HepG2 (cell line): Measurements from ENCODE around the gene SMIM1. TPM values are rescaled to one million over a fixed set of nuclear protein-coding genes. Genes with fewer than 3 reads are reported as not detected.

Experiments used
- AKNA ChIP-seq: sonication (generic); formaldehyde crosslinking; IDR thresholded peaks from 2 replicates; pipeline ENCODE4 v1.4.0; 2020; ENCODE audit warnings: missing genetic modification reagents, borderline replicate concordance
- EZH2 ChIP-seq: conservative IDR thresholded peaks from 2 replicates; pipeline ENCODE4 v1.6.1; 2012; ENCODE audit warnings: mild to moderate bottlenecking, low read depth, low read length, moderate library complexity
- IKZF4 ChIP-seq: sonication (generic); formaldehyde crosslinking; IDR thresholded peaks from 2 replicates; pipeline ENCODE4 v1.5.1; 2020; ENCODE audit warnings: borderline replicate concordance, mild to moderate bottlenecking, low read depth, missing genetic modification reagents; ENCODE audit errors: not compliant biosample characterization
- POLR2G ChIP-seq: fragments of 200-400 bp; formaldehyde crosslinking; IDR thresholded peaks from 2 replicates; pipeline ENCODE4 v1.6.1; 2018; ENCODE audit warnings: mild to moderate bottlenecking, low read depth, low read length, moderate library complexity
- SNRNP70 ChIP-seq: fragments of 200-400 bp; formaldehyde crosslinking; IDR thresholded peaks from 2 replicates; pipeline ENCODE4 v1.6.1; 2017; ENCODE audit warnings: mild to moderate bottlenecking, low read depth, low read length, moderate library complexity
- YY1 ChIP-seq: IDR thresholded peaks from 2 replicates; pipeline ENCODE4 v1.6.1; 2011; ENCODE audit warnings: low read length, low read depth, moderate library complexity, mild to moderate bottlenecking; ENCODE audit not compliant: insufficient read depth, insufficient replicate concordance
- ZSCAN9 ChIP-seq: IDR thresholded peaks from 2 replicates; pipeline ENCODE4 v1.6.1; 2016; ENCODE audit warnings: borderline replicate concordance
- polyA plus RNA-seq, 8 experiments: library from polyadenylated mRNA; depleted of rRNA in 3 of 8; stranded (reverse) in 7 of 8; unstranded in 1 of 8; fragments of >200 nt; fragmentation: Illumina TruSeq in 4 of 8; extraction: Trizol in 4 of 8; gene quantifications; 2 replicates each; pipeline versions ENCODE4 v1.2.1 to v1.2.3, GENCODE V29; 2011 to 2016; ENCODE audit warnings: low read depth in 4 of 8, missing spikeins in 1 of 8, mixed read lengths in 1 of 8; ENCODE audit not compliant: insufficient read depth in 1 of 8
- total RNA-seq, 5 experiments: library from RNA; depleted of rRNA; stranded (reverse); fragments of >200 nt; fragmentation: Illumina TruSeq; extraction: Trizol; gene quantifications; 2 replicates each; pipeline ENCODE4 v1.2.3, GENCODE V29; 2016; ENCODE audit warnings: low read depth in 1 of 5
- TF ChIP-seq, protein P1 (sequence below), 2 experiments: sonication (generic) in 1 of 2; formaldehyde crosslinking in 1 of 2; IDR thresholded peaks; 2 replicates each; pipeline versions ENCODE4 v1.4.0 to v1.6.1; 2016 to 2020; ENCODE audit warnings: borderline replicate concordance in 1 of 2, low read depth in 1 of 2, mild to moderate bottlenecking in 1 of 2, missing genetic modification reagents in 1 of 2
- TF ChIP-seq, protein P2 (sequence below): sonication (generic); formaldehyde crosslinking; IDR thresholded peaks from 2 replicates; pipeline ENCODE4 v1.8.0; 2022; ENCODE audit warnings: mild to moderate bottlenecking, missing genetic modification reagents; ENCODE audit not compliant: insufficient replicate concordance
- TF ChIP-seq, protein P3 (sequence below): sonication (generic); formaldehyde crosslinking; IDR thresholded peaks from 2 replicates; pipeline ENCODE4 v1.4.0; 2020; ENCODE audit warnings: mild to moderate bottlenecking, missing genetic modification reagents

Gene SMIM1
- total and polyA plus RNA-seq, 2 of the 13 experiments (the other 11 are each of a cell fraction or from before 2014, with no cell fraction given), result 12.4 to 56.3 TPM

DNA sequence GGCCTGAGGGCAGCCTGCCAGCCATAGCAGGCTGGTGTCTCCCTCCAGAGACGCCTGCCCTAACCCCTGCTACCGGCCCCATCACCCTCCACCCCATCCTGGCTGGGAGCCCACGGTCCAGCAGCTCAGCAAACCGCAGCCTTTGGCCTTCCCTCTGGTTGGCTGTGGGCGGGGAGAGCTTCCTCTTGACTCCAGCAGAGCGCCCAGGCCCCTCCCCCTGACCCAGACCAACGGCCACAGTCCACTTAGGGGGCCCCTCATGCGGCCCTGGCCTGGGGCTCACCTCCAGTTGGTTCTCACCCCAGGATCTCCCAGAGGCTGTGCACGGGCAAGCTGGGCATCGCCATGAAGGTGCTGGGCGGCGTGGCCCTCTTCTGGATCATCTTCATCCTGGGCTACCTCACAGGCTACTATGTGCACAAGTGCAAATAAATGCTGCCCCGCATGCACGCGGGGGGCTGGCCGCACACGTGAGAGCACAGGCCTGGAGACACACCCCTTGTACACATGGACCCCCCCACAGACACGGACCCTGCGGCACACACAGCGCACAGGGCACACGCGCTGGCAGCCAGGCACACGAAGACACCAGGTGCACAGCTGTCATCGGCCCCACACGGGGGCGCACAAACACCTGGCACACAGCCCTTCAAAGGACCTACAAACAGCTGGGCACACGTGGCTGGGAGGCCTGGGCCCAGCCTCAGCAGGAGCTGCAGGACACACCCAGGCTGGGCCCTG is 3.1 kb downstream of the SMIM1 start (continued):
- TF ChIP-seq, protein P1, sequence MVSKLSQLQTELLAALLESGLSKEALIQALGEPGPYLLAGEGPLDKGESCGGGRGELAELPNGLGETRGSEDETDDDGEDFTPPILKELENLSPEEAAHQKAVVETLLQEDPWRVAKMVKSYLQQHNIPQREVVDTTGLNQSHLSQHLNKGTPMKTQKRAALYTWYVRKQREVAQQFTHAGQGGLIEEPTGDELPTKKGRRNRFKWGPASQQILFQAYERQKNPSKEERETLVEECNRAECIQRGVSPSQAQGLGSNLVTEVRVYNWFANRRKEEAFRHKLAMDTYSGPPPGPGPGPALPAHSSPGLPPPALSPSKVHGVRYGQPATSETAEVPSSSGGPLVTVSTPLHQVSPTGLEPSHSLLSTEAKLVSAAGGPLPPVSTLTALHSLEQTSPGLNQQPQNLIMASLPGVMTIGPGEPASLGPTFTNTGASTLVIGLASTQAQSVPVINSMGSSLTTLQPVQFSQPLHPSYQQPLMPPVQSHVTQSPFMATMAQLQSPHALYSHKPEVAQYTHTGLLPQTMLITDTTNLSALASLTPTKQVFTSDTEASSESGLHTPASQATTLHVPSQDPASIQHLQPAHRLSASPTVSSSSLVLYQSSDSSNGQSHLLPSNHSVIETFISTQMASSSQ (IDR thresholded peaks at IDR 0.05; ENCODE audit: low read depth), result 0 out of 2 replicates have a peak, but pooled peaks have one; percentile 10
- TF ChIP-seq, protein P1 (CRISPR knock-in tag; IDR thresholded peaks at IDR 0.05; ENCODE audit: borderline replicate concordance), result peak; percentile 45; the same call in 1 of the 2 replicates
- TF ChIP-seq POLR2G (peak; percentile 78), IKZF4 (CRISPR knock-in tag) (peak; percentile 65), YY1 (peak; percentile 49), EZH2 (no peak), ZSCAN9 (CRISPR knock-in tag) (peak; percentile 92), AKNA (CRISPR knock-in tag) (no peak), SNRNP70 (no peak)
- TF ChIP-seq, protein P2, sequence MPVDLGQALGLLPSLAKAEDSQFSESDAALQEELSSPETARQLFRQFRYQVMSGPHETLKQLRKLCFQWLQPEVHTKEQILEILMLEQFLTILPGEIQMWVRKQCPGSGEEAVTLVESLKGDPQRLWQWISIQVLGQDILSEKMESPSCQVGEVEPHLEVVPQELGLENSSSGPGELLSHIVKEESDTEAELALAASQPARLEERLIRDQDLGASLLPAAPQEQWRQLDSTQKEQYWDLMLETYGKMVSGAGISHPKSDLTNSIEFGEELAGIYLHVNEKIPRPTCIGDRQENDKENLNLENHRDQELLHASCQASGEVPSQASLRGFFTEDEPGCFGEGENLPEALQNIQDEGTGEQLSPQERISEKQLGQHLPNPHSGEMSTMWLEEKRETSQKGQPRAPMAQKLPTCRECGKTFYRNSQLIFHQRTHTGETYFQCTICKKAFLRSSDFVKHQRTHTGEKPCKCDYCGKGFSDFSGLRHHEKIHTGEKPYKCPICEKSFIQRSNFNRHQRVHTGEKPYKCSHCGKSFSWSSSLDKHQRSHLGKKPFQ (CRISPR knock-in tag), result peak; percentile 91
- TF ChIP-seq, protein P3, sequence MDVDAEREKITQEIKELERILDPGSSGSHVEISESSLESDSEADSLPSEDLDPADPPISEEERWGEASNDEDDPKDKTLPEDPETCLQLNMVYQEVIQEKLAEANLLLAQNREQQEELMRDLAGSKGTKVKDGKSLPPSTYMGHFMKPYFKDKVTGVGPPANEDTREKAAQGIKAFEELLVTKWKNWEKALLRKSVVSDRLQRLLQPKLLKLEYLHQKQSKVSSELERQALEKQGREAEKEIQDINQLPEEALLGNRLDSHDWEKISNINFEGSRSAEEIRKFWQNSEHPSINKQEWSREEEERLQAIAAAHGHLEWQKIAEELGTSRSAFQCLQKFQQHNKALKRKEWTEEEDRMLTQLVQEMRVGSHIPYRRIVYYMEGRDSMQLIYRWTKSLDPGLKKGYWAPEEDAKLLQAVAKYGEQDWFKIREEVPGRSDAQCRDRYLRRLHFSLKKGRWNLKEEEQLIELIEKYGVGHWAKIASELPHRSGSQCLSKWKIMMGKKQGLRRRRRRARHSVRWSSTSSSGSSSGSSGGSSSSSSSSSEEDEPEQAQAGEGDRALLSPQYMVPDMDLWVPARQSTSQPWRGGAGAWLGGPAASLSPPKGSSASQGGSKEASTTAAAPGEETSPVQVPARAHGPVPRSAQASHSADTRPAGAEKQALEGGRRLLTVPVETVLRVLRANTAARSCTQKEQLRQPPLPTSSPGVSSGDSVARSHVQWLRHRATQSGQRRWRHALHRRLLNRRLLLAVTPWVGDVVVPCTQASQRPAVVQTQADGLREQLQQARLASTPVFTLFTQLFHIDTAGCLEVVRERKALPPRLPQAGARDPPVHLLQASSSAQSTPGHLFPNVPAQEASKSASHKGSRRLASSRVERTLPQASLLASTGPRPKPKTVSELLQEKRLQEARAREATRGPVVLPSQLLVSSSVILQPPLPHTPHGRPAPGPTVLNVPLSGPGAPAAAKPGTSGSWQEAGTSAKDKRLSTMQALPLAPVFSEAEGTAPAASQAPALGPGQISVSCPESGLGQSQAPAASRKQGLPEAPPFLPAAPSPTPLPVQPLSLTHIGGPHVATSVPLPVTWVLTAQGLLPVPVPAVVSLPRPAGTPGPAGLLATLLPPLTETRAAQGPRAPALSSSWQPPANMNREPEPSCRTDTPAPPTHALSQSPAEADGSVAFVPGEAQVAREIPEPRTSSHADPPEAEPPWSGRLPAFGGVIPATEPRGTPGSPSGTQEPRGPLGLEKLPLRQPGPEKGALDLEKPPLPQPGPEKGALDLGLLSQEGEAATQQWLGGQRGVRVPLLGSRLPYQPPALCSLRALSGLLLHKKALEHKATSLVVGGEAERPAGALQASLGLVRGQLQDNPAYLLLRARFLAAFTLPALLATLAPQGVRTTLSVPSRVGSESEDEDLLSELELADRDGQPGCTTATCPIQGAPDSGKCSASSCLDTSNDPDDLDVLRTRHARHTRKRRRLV (CRISPR knock-in tag), result peak; percentile 87; the same call in 1 of the 2 replicates
